OCI-LY7 (cell line): ENCODE results near the gene RIC3. TPM values are rescaled to one million over a fixed set of nuclear protein-coding genes. Genes with fewer than 3 reads are reported as not detected.

Experiments used
- BruUV-seq: library from RNA; stranded (reverse); fragments of 400-500 nt; replicated peaks from 2 replicates; lab custom pipeline; 2021; lab: Mats Ljungman, UMichigan
- CTCF ChIA-PET: fragments of 300-600 bp; sonication (Branson Sonifier 250); formaldehyde crosslinking; loops from one replicate; lab custom pipeline; 2022; ENCODE audit warnings: antibody characterized with exemption; ENCODE audit not compliant: unreplicated experiment; lab: Charles Lee
- POLR2A ChIA-PET: fragments of 300-600 bp; sonication (Branson Sonifier 250); formaldehyde crosslinking; loops from one replicate; lab custom pipeline; 2022; ENCODE audit warnings: antibody characterized with exemption; lab: Charles Lee
- DNase-seq: peaks from one replicate; pipeline ENCODE4 v3.0.0-alpha.2; 2015; ENCODE audit warnings: low spot score
- H2AFZ ChIP-seq: fragments of 200-600 bp; sonication (generic), shearing (Covaris generic); 2 replicates; pipeline ENCODE4 v1.6.1; 2014; ENCODE audit warnings: mild to moderate bottlenecking, antibody characterized with exemption, low read length, moderate library complexity
- H3K27ac ChIP-seq: fragments of 200-600 bp; sonication (generic); 2 replicates; pipeline ENCODE4 v1.5.1; 2014; ENCODE audit warnings: mixed run types, low read depth, mild to moderate bottlenecking, moderate library complexity, low read length, inconsistent platforms; ENCODE audit not compliant: poor library complexity, severe bottlenecking
- H3K36me3 ChIP-seq: fragments of 200-600 bp; sonication (generic); 2 replicates; pipeline ENCODE4 v1.6.1; 2014; ENCODE audit warnings: mild to moderate bottlenecking, antibody characterized with exemption, low read length, moderate library complexity, mixed read lengths; ENCODE audit not compliant: insufficient read depth
- H3K4me1 ChIP-seq: fragments of 200-600 bp; sonication (generic); 2 replicates; pipeline ENCODE4 v1.5.1; 2014; ENCODE audit warnings: mild to moderate bottlenecking, low read length; ENCODE audit not compliant: insufficient read depth, poor library complexity, severe bottlenecking
- H3K4me2 ChIP-seq: fragments of 200-600 bp; sonication (generic); 2 replicates; pipeline ENCODE4 v1.6.1; 2014; ENCODE audit warnings: mild to moderate bottlenecking, low read length
- H3K4me3 ChIP-seq: fragments of 200-600 bp; sonication (generic); 2 replicates; pipeline ENCODE4 v1.5.1; 2014; ENCODE audit warnings: mild to moderate bottlenecking, low read depth, low read length; ENCODE audit not compliant: poor library complexity, severe bottlenecking
- H3K79me2 ChIP-seq: fragments of 200-600 bp; sonication (generic); 2 replicates; pipeline ENCODE4 v1.6.1; 2016; ENCODE audit warnings: low read depth, mild to moderate bottlenecking, low read length, moderate library complexity, mixed read lengths; ENCODE audit not compliant: insufficient read depth
- H3K9me2 ChIP-seq: fragments of 200-600 bp; sonication (generic); 2 replicates; pipeline ENCODE4 v1.6.1; 2016; ENCODE audit warnings: mild to moderate bottlenecking, low read length, mixed read lengths; ENCODE audit not compliant: insufficient read depth
- H3K9me3 ChIP-seq: fragments of 200-600 bp; sonication (generic); 2 replicates; pipeline ENCODE4 v1.6.1; 2014; ENCODE audit warnings: mild to moderate bottlenecking, mixed run types, low read length, mixed read lengths
- H4K20me1 ChIP-seq: fragments of 200-600 bp; sonication (generic); 2 replicates; pipeline ENCODE4 v1.6.1; 2014; ENCODE audit warnings: mild to moderate bottlenecking, antibody characterized with exemption, low read length, moderate library complexity, mixed read lengths; ENCODE audit not compliant: insufficient read depth
- CTCF ChIP-seq: fragments of 200-600 bp; sonication (generic); conservative IDR thresholded peaks from 2 replicates; pipeline ENCODE4 v1.5.1; 2014; ENCODE audit warnings: mild to moderate bottlenecking, antibody characterized with exemption, low read length, moderate library complexity, mixed read lengths
- EZH2phosphoT487 ChIP-seq: fragments of 200-600 bp; sonication (generic); IDR thresholded peaks from 2 replicates; pipeline ENCODE4 v1.6.1; 2018; ENCODE audit warnings: low read depth, borderline replicate concordance, mild to moderate bottlenecking, mixed run types, antibody characterized with exemption, low read length, moderate library complexity, mixed read lengths
- intact Hi-C: fragments of 100-400 bp; cut with micrococcal nuclease; formaldehyde crosslinking; loops from one replicate; pipeline ENCODE4 v1.10.0; 2022; ENCODE audit not compliant: unreplicated experiment
- total RNA-seq, 2 experiments: library from RNA; depleted of rRNA in 1 of 2; stranded (reverse); fragments of >200 nt in 1 of 2; shearing (Covaris generic) in 1 of 2; gene quantifications; 2 replicates each; pipeline ENCODE4 v1.2.3, GENCODE V29; 2014 to 2022

RIC3 gene
- total RNA-seq, 2 experiments from 2014 or later = not detected

DNA sequence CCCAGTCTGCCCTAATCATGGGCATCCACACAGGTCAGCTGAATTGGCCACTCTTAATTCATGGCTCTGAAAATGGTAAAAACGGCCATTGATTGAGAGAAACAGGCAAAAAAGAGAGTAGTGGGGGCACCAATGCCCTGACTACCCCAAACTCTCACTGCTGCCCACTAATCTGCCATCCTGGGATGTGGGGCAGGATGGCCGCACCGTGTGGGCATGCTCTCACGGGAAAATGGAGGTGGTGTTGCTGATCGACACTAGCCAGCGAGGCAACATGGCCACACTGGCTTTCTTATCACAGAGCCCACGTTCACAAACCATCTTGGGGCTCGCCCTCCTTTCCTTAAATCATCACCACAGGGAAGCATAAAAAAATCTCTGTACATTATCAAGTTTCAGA, 99.1 kb downstream of the RIC3 start:
- no peak for TF ChIP-seq EZH2phosphoT487
- TF ChIP-seq CTCF = no peak
- no TSS peak for BruUV-seq
- Histone ChIP-seq H3K9me2 (no peaks in the 10 kb centered on the region), H3K4me1 (peaks cover 5% of the 10 kb centered on the region), H3K4me2 (no peak overlapping the region), H3K79me2 (no peaks in the 10 kb centered on the region), H4K20me1 (no peaks in the 10 kb centered on the region), H3K27ac (no peak overlapping the region), H3K4me3 (no peak overlapping the region), H3K9me3 (no peaks in the 10 kb centered on the region), H2AFZ (no peak overlapping the region), H3K36me3 (no peaks in the 10 kb centered on the region)
- intact Hi-C loops = loop anchor here (5.0 kb wide), 1 partner anchor 37 kb away; no protein-coding TSS in a partner anchor
- ChIA-PET CTCF (no interaction called here), POLR2A (interaction anchor here (0.6 kb wide), 1 partner anchor 16 kb away, joined by 3 read pairs; no protein-coding TSS in a partner anchor)
- DNase-seq = no peak

GRCh38 chr11:8068605-8069221, 100.1 kb downstream of the RIC3 start:
- Histone ChIP-seq H3K4me2 (no peak overlapping the region), H3K27ac (no peak overlapping the region), H3K79me2 (no peaks in the 10 kb centered on the region), H3K9me3 (no peaks in the 10 kb centered on the region), H3K4me1 (peaks cover 5% of the 10 kb centered on the region), H4K20me1 (no peaks in the 10 kb centered on the region), H3K9me2 (no peaks in the 10 kb centered on the region), H3K36me3 (no peaks in the 10 kb centered on the region), H3K4me3 (no peak overlapping the region), H2AFZ (no peak overlapping the region)
- TF ChIP-seq EZH2phosphoT487 = no peak
- TF ChIP-seq CTCF = no peak
- CTCF ChIA-PET = no interaction called here
- no TSS peak for BruUV-seq
- intact Hi-C loops = no loop called here
- no peak for DNase-seq
- POLR2A ChIA-PET = interaction anchor here (0.8 kb wide), 1 partner anchor 1845 kb away, joined by 5 read pairs; no protein-coding TSS in a partner anchor

GRCh38 chr11:8067929-8068575, 100.8 kb downstream of the RIC3 start:
- CTCF ChIA-PET = no interaction called here
- no TSS peak for BruUV-seq
- no peaks in the 10 kb centered on the region for H3K36me3 ChIP-seq

More at GRCh38 chr11:8067929-8068575, 100.8 kb downstream of the RIC3 start:
- Histone ChIP-seq H2AFZ (no peak overlapping the region), H3K4me1 (peaks cover 5% of the 10 kb centered on the region), H3K27ac (no peak overlapping the region), H3K4me3 (no peak overlapping the region), H3K4me2 (no peak overlapping the region), H4K20me1 (no peaks in the 10 kb centered on the region), H3K79me2 (no peaks in the 10 kb centered on the region), H3K9me2 (no peaks in the 10 kb centered on the region), H3K9me3 (no peaks in the 10 kb centered on the region)
- intact Hi-C loops = no loop called here
- TF ChIP-seq CTCF = no peak
- no peak for TF ChIP-seq EZH2phosphoT487
- no peak for DNase-seq
- POLR2A ChIA-PET = no interaction called here
